Cardiac ventricle fibroblast (primary cell): Measurements from ENCODE around the gene EPS8L2. TPM values are rescaled to one million over a fixed set of nuclear protein-coding genes. Genes with fewer than 3 reads are reported as not detected.

Experiments used
- total RNA-seq: library from RNA; depleted of rRNA; stranded (reverse); fragments of >200 nt; gene quantifications from 2 replicates; pipeline ENCODE4 v1.2.3, GENCODE V29; 2015

The EPS8L2 gene
- total RNA-seq = 11.7 and 15.0 TPM in 2 replicates

GRCh38 chr11:705646-706438 lies at the start of gene EPS8L2:
Gene EPS8L2 (plus strand): TSS chr11:706231. CDS start chr11:709408, 3,177 bp downstream.

GRCh38 chr11:694563-695287 lies 11.3 kb upstream of the EPS8L2 start, which contains the start of gene DEAF1:
Gene DEAF1 (minus strand): TSS chr11:695222. CDS start chr11:695047, 175 bp downstream.

GRCh38 chr11:695538-696248 lies 10.3 kb upstream of the EPS8L2 start, which contains the start of gene TMEM80:
Gene TMEM80 (plus strand): TSS chr11:695816. CDS start chr11:695828, 12 bp downstream.

GRCh38 chr11:747158-748006 lies 41.4 kb downstream of the EPS8L2 start, which contains the start of gene TALDO1:
Gene TALDO1 (plus strand): TSS chr11:747464. CDS start chr11:747482, 18 bp downstream.

Other genes with a start within 250 kb of the EPS8L2 start
- gene RNH1, start 199.0 kb upstream of the EPS8L2 start, total RNA-seq = 338 and 400 TPM in 2 replicates
- 20.8 and 27.0 TPM in 2 replicates for gene HRAS, start 170.7 kb upstream of the EPS8L2 start, total RNA-seq
- gene LRRC56, start 168.7 kb upstream of the EPS8L2 start, total RNA-seq = 0.49 and 0.75 TPM in 2 replicates
- 0.44 and 1.7 TPM in 2 replicates for gene LMNTD2, start 145.5 kb upstream of the EPS8L2 start, total RNA-seq
- 1.8 and 5.1 TPM in 2 replicates for gene RASSF7, start 145.3 kb upstream of the EPS8L2 start, total RNA-seq
- 18.3 and 22.4 TPM in 2 replicates for gene PHRF1, start 129.8 kb upstream of the EPS8L2 start, total RNA-seq
- 11.3 and 14.7 TPM in 2 replicates for gene IRF7, start 90.3 kb upstream of the EPS8L2 start, total RNA-seq
- gene CDHR5, start 81.3 kb upstream of the EPS8L2 start, total RNA-seq = not detected in 2 replicates
- not detected in 2 replicates for gene SCT, start 79.0 kb upstream of the EPS8L2 start, total RNA-seq
- not detected in 2 replicates for gene DRD4, start 69.0 kb upstream of the EPS8L2 start, total RNA-seq
- 20.6 and 23.9 TPM in 2 replicates for gene DEAF1, start 11.0 kb upstream of the EPS8L2 start, total RNA-seq
- gene TMEM80, start 10.4 kb upstream of the EPS8L2 start, total RNA-seq = 20.3 and 34.6 TPM in 2 replicates
- gene TALDO1, start 41.2 kb downstream of the EPS8L2 start, total RNA-seq = 184 and 216 TPM in 2 replicates
- 15.9 and 16.6 TPM in 2 replicates for gene GATD1, start 71.3 kb downstream of the EPS8L2 start, total RNA-seq
- gene CEND1, start 83.9 kb downstream of the EPS8L2 start, total RNA-seq = 0.49 and 0.94 TPM in 2 replicates
- 15.4 and 34.4 TPM in 2 replicates for gene SLC25A22, start 92.0 kb downstream of the EPS8L2 start, total RNA-seq
- 6.1 and 9.3 TPM in 2 replicates for gene PIDD1, start 99.0 kb downstream of the EPS8L2 start, total RNA-seq
- 563 and 660 TPM in 2 replicates for gene RPLP2, start 103.7 kb downstream of the EPS8L2 start, total RNA-seq
- gene PNPLA2, start 112.7 kb downstream of the EPS8L2 start, total RNA-seq = 51.4 and 52.8 TPM in 2 replicates
- gene CRACR2B, start 121.7 kb downstream of the EPS8L2 start, total RNA-seq = 1.1 and 1.7 TPM in 2 replicates
- gene CD151, start 126.7 kb downstream of the EPS8L2 start, total RNA-seq = 286 and 398 TPM in 2 replicates
- gene POLR2L, start 136.3 kb downstream of the EPS8L2 start, total RNA-seq = 77.8 and 107 TPM in 2 replicates
- 207 and 222 TPM in 2 replicates for gene TSPAN4, start 136.6 kb downstream of the EPS8L2 start, total RNA-seq
- 110 and 127 TPM in 2 replicates for gene CHID1, start 204.6 kb downstream of the EPS8L2 start, total RNA-seq
- gene AP2A2, start 219.6 kb downstream of the EPS8L2 start, total RNA-seq = 37.3 and 40.8 TPM in 2 replicates